Measurements from ENCODE around the gene TOX3.

TOX3 gene

GRCh38 chr16:52572656-52573055, 25.7 kb upstream of the TOX3 start:
- H3K4me3 ChIP-seq (ENCODE audit: low read depth, low read length) = no peak overlapping the region
- in situ Hi-C loops (cut with HindIII; ENCODE audit: low sequenced_read_pairs) = no loop called here

GRCh38 chr16:52570495-52571091, 23.6 kb upstream of the TOX3 start:
- no peak for DNase-seq (ENCODE audit: low read depth, low spot score)
- TF ChIP-seq CTCF (IDR thresholded peaks at IDR 0.05; ENCODE audit: low read depth, low read length) = no peak
- H3K4me3 ChIP-seq (ENCODE audit: low read depth, low read length) = no peak overlapping the region
- in situ Hi-C loops (cut with HindIII; ENCODE audit: low sequenced_read_pairs) = no loop called here

More at GRCh38 chr16:52572656-52573055, 25.7 kb upstream of the TOX3 start:
- no peak for TF ChIP-seq CTCF (IDR thresholded peaks at IDR 0.05; ENCODE audit: low read depth, low read length)
- DNase-seq (ENCODE audit: low read depth, low spot score) = no peak

- no peak overlapping the region for H3K4me3 ChIP-seq (ENCODE audit: low read depth, low read length)
- no peak for DNase-seq (ENCODE audit: low read depth, low spot score)
- in situ Hi-C loops (cut with HindIII; ENCODE audit: low sequenced_read_pairs) = no loop called here
- no peak for TF ChIP-seq CTCF (IDR thresholded peaks at IDR 0.05; ENCODE audit: low read depth, low read length)
Measured at GRCh38 chr16:52569701-52570100, 22.8 kb upstream of the TOX3 start.

GRCh38 chr16:52568983-52569690, 22.2 kb upstream of the TOX3 start:
- in situ Hi-C loops (cut with HindIII; ENCODE audit: low sequenced_read_pairs) = no loop called here
- DNase-seq (ENCODE audit: low read depth, low spot score) = no peak
- no peak overlapping the region for H3K4me3 ChIP-seq (ENCODE audit: low read depth, low read length)
- TF ChIP-seq CTCF (IDR thresholded peaks at IDR 0.05; ENCODE audit: low read depth, low read length) = no peak

GRCh38 chr16:52568495-52568894, 21.6 kb upstream of the TOX3 start:
- in situ Hi-C loops (cut with HindIII; ENCODE audit: low sequenced_read_pairs) = no loop called here
- no peak overlapping the region for H3K4me3 ChIP-seq (ENCODE audit: low read depth, low read length)
- TF ChIP-seq CTCF (IDR thresholded peaks at IDR 0.05; ENCODE audit: low read depth, low read length) = no peak
- no peak for DNase-seq (ENCODE audit: low read depth, low spot score)

GRCh38 chr16:52567193-52567592, 20.2 kb upstream of the TOX3 start:
- in situ Hi-C loops (cut with HindIII; ENCODE audit: low sequenced_read_pairs) = no loop called here
- DNase-seq (ENCODE audit: low read depth, low spot score) = no peak
- H3K4me3 ChIP-seq (ENCODE audit: low read depth, low read length) = no peak overlapping the region
- TF ChIP-seq CTCF (IDR thresholded peaks at IDR 0.05; ENCODE audit: low read depth, low read length) = no peak
